DMS79 (cell line): ENCODE data around the gene GPA33.

ENCODE experiments used
- DNase-seq: peaks from one replicate; lab custom pipeline; 2025; lab: John Stamatoyannopoulos, UW

Gene GPA33

GRCh38 chr1:167086033-167086432 lies 4.1 kb downstream of the GPA33 start:
- DNase-seq, result no peak

- no peak for DNase-seq
Measured at GRCh38 chr1:167084757-167085156, 5.4 kb downstream of the GPA33 start.

- DNase-seq, result no peak
Measured at GRCh38 chr1:167083871-167084270, 6.3 kb downstream of the GPA33 start.

GRCh38 chr1:167083066-167083665 lies 7.0 kb downstream of the GPA33 start:
- DNase-seq, result no peak

GRCh38 chr1:167082511-167083027 lies 7.6 kb downstream of the GPA33 start:
- no peak for DNase-seq

GRCh38 chr1:167081594-167082156 lies 8.5 kb downstream of the GPA33 start:
- DNase-seq, result no peak

- no peak for DNase-seq
Measured at GRCh38 chr1:167077868-167078210, 12.3 kb downstream of the GPA33 start.

- DNase-seq, result no peak
Measured at GRCh38 chr1:167077128-167077867, 12.9 kb downstream of the GPA33 start.

- DNase-seq, result no peak
Measured at GRCh38 chr1:167076136-167076710, 14.0 kb downstream of the GPA33 start.

- DNase-seq, result no peak
Measured at GRCh38 chr1:167071286-167071685, 18.9 kb downstream of the GPA33 start.

- no peak for DNase-seq
Measured at GRCh38 chr1:167068761-167069160, 21.4 kb downstream of the GPA33 start.

- DNase-seq, result no peak
Measured at GRCh38 chr1:167067904-167068303, 22.3 kb downstream of the GPA33 start.

- peak; percentile 33 for DNase-seq
Measured at GRCh38 chr1:167066333-167067122, 23.6 kb downstream of the GPA33 start.

- no peak for DNase-seq
Measured at GRCh38 chr1:167065471-167065870, 24.7 kb downstream of the GPA33 start.

- no peak for DNase-seq
Measured at GRCh38 chr1:167064621-167065020, 25.6 kb downstream of the GPA33 start.

- DNase-seq, result no peak
Measured at GRCh38 chr1:167061073-167061464, 29.1 kb downstream of the GPA33 start.

GRCh38 chr1:167060141-167061072 lies 29.8 kb downstream of the GPA33 start:
- no peak for DNase-seq

- no peak for DNase-seq
Measured at GRCh38 chr1:167059809-167060107, 30.4 kb downstream of the GPA33 start.

- DNase-seq, result peak; percentile 13
Measured at GRCh38 chr1:167059045-167059808, 30.9 kb downstream of the GPA33 start.

GRCh38 chr1:167057241-167057688 lies 32.9 kb downstream of the GPA33 start:
- peak; percentile 39 for DNase-seq
